Mesenteric fat pad (tissue), 1 donor: ENCODE measurements around the gene ZNF431. TPM values are rescaled to one million over a fixed set of nuclear protein-coding genes. Genes with fewer than 3 reads are reported as not detected.
"Not testable (repeated sequence)": the region's sequence is repeated elsewhere in the genome, so short reads cannot be mapped to it uniquely, and the experiment has no call there.

Experiments used
- DNase-seq: peaks from one replicate; pipeline ENCODE4 v3.0.0-alpha.2; 2020; ENCODE audit warnings: low spot score
- total RNA-seq: library from RNA; stranded (reverse); fragmentation: NEBNext Ultra II Directional; extraction: Animal tissue kit (Norgen Biotek cat#: 25700); gene quantifications from one replicate; pipeline ENCODE4 v1.2.1, GENCODE V29; 2021
- donor health status: DM: yes; HTN: yes; CAD: no.

Gene ZNF431
- total RNA-seq, 1 donor from 2014 or later = 9.7 TPM

GRCh38 chr19:21143854-21144253 is 2.0 kb downstream of the ZNF431 start:
- DNase-seq = no peak

- DNase-seq = no peak
These were observed 5.7 kb downstream of the ZNF431 start for GRCh38 chr19:21147540-21147939.

- no peak for DNase-seq
These were observed 6.8 kb downstream of the ZNF431 start for GRCh38 chr19:21148681-21149080.

- no peak for DNase-seq
These were observed 8.0 kb downstream of the ZNF431 start for GRCh38 chr19:21149877-21150276.

- no peak for DNase-seq
These were observed 9.6 kb downstream of the ZNF431 start for GRCh38 chr19:21151460-21151859.

- DNase-seq = no peak
These were observed 16.8 kb downstream of the ZNF431 start for GRCh38 chr19:21158523-21159135.

- no peak for DNase-seq
These were observed 22.7 kb downstream of the ZNF431 start for GRCh38 chr19:21164541-21164940.

GRCh38 chr19:21166436-21166835 is 24.6 kb downstream of the ZNF431 start:
- DNase-seq = no peak

- DNase-seq = no peak
These were observed 55.9 kb downstream of the ZNF431 start for GRCh38 chr19:21197590-21198295.

- no peak for DNase-seq
These were observed 61.1 kb downstream of the ZNF431 start for GRCh38 chr19:21202865-21203494.

- DNase-seq = no peak
These were observed 68.3 kb downstream of the ZNF431 start for GRCh38 chr19:21210037-21210621.

GRCh38 chr19:21221693-21222092 is 79.9 kb downstream of the ZNF431 start:
- DNase-seq = no peak

- not testable (repeated sequence) for DNase-seq
These were observed 88.1 kb downstream of the ZNF431 start for GRCh38 chr19:21229938-21230337.

- DNase-seq = no peak
These were observed 91.9 kb downstream of the ZNF431 start for GRCh38 chr19:21233691-21234090.

- DNase-seq = not testable (repeated sequence)
These were observed 94.9 kb downstream of the ZNF431 start for GRCh38 chr19:21236751-21237150.

GRCh38 chr19:21238670-21239069 is 96.8 kb downstream of the ZNF431 start:
- DNase-seq = no peak

Other genes starting within 250 kb of the ZNF431 start
- 2.8 TPM for gene ZNF85, start 218.8 kb upstream of the ZNF431 start, total RNA-seq
- gene ZNF430, start 121.4 kb upstream of the ZNF431 start, total RNA-seq = 8.1 TPM
- 4.7 TPM for gene ZNF714, start 59.8 kb upstream of the ZNF431 start, total RNA-seq
- gene ZNF708, start 187.4 kb downstream of the ZNF431 start, total RNA-seq = 11.0 TPM
- gene ZNF738, start 217.0 kb downstream of the ZNF431 start, total RNA-seq = 2.4 TPM